GM23338 (cell line): ENCODE measurements around the gene IYD. TPM values are rescaled to one million over a fixed set of nuclear protein-coding genes. Genes with fewer than 3 reads are reported as not detected.

Source experiments
- ATAC-seq: fragments of 200-7000 bp; cut with Tn5 transposase; 3 replicates; pipeline ENCODE4 v1.9.1; 2020
- DNase-seq: peaks from one replicate; pipeline ENCODE4 v3.0.0-alpha.2; 2015; ENCODE audit warnings: low spot score
- H2AFZ ChIP-seq: fragments of 200-600 bp; sonication (generic); 2 replicates; pipeline ENCODE4 v1.8.0; 2016; ENCODE audit warnings: antibody characterized with exemption, mild to moderate bottlenecking, moderate library complexity
- H3F3A ChIP-seq: fragments of 200-600 bp; sonication (generic); replicated peaks from 2 replicates; pipeline ENCODE4 v1.8.0; 2017; ENCODE audit warnings: antibody characterized with exemption, mixed run types, low read depth
- H3K27ac ChIP-seq: fragments of 200-600 bp; sonication (generic); 2 replicates; pipeline ENCODE4 v1.6.1; 2016; ENCODE audit warnings: low read depth
- H3K27me3 ChIP-seq: fragments of 200-600 bp; sonication (generic); 2 replicates; pipeline ENCODE4 v1.8.0; 2016; ENCODE audit warnings: mild to moderate bottlenecking, mixed run types, moderate library complexity; ENCODE audit not compliant: insufficient read depth
- H3K36me3 ChIP-seq: fragments of 200-600 bp; sonication (generic); 2 replicates; pipeline ENCODE4 v1.8.0; 2016; ENCODE audit warnings: mild to moderate bottlenecking; ENCODE audit not compliant: insufficient read depth
- H3K4me1 ChIP-seq: fragments of 200-600 bp; sonication (generic); 2 replicates; pipeline ENCODE4 v1.8.0; 2016; ENCODE audit warnings: mild to moderate bottlenecking, moderate library complexity; ENCODE audit not compliant: insufficient read depth
- H3K4me2 ChIP-seq: fragments of 200-600 bp; sonication (generic); 2 replicates; pipeline ENCODE4 v1.7.1; 2017; ENCODE audit warnings: mixed run types
- H3K4me3 ChIP-seq: fragments of 200-600 bp; sonication (generic); 2 replicates; pipeline ENCODE4 v1.6.1; 2016; ENCODE audit warnings: mixed run types
- H3K79me2 ChIP-seq: fragments of 200-600 bp; sonication (generic); replicated peaks from 2 replicates; pipeline ENCODE4 v1.8.0; 2017; ENCODE audit warnings: mild to moderate bottlenecking; ENCODE audit not compliant: insufficient read depth
- H3K9me2 ChIP-seq: fragments of 200-600 bp; sonication (generic); 2 replicates; pipeline ENCODE4 v1.8.0; 2017; ENCODE audit not compliant: insufficient read depth
- H4K20me1 ChIP-seq: fragments of 200-600 bp; sonication (generic); replicated peaks from 2 replicates; pipeline ENCODE4 v1.8.0; 2017; ENCODE audit warnings: mild to moderate bottlenecking; ENCODE audit not compliant: insufficient read depth
- H3K27ac Mint-ChIP-seq: 2 replicates; pipeline ENCODE4 v1.8.0; 2020; ENCODE audit warnings: inconsistent platforms, mild to moderate bottlenecking, moderate library complexity, mixed read lengths
- H3K27me3 Mint-ChIP-seq: 3 replicates; pipeline ENCODE4 v1.8.0; 2022; ENCODE audit warnings: low read depth, mild to moderate bottlenecking, moderate library complexity, mixed read lengths, inconsistent platforms; ENCODE audit not compliant: insufficient read depth, poor library complexity
- H3K36me3 Mint-ChIP-seq: 3 replicates; pipeline ENCODE4 v1.8.0; 2021; ENCODE audit warnings: low read depth, mild to moderate bottlenecking, inconsistent platforms, moderate library complexity, mixed read lengths
- H3K4me1 Mint-ChIP-seq: 3 replicates; pipeline ENCODE4 v1.8.0; 2020; ENCODE audit warnings: mild to moderate bottlenecking, inconsistent platforms, mixed read lengths
- H3K4me3 Mint-ChIP-seq: 3 replicates; pipeline ENCODE4 v1.8.0; 2021; ENCODE audit warnings: moderate library complexity, mild to moderate bottlenecking, inconsistent platforms, mixed read lengths
- H3K9me3 Mint-ChIP-seq: 3 replicates; pipeline ENCODE4 v1.8.0; 2020; ENCODE audit warnings: moderate library complexity, mild to moderate bottlenecking, inconsistent platforms, mixed read lengths
- CREB1 ChIP-seq: fragments of 250-450 bp; sonication (Bioruptor Pico); IDR thresholded peaks from 2 replicates; pipeline ENCODE4 v1.5.0; 2020; ENCODE audit warnings: low read depth, mild to moderate bottlenecking, moderate library complexity
- CTCF ChIP-seq, 2 experiments: fragments of 200-600 bp in 1 of 2; sonication (generic) in 1 of 2; conservative IDR thresholded peaks; 2 replicates each; pipeline versions ENCODE4 v1.5.1 to v1.6.1; 2016 to 2017; ENCODE audit warnings: antibody characterized with exemption in 2 of 2, low read depth in 2 of 2, mild to moderate bottlenecking in 2 of 2, moderate library complexity in 1 of 2
- ETS1 ChIP-seq: IDR thresholded peaks from 2 replicates; pipeline ENCODE4 v1.6.1; 2016; ENCODE audit warnings: antibody characterized with exemption
- EZH2 ChIP-seq: fragments of 200-600 bp; sonication (generic); IDR thresholded peaks from one replicate; pipeline ENCODE4 v1.8.0; 2017; ENCODE audit warnings: antibody characterized with exemption, mild to moderate bottlenecking, low read depth; ENCODE audit not compliant: unreplicated experiment
- EZH2phosphoT487 ChIP-seq: fragments of 200-600 bp; sonication (generic); IDR thresholded peaks from one replicate; pipeline ENCODE4 v1.8.1; 2018; ENCODE audit warnings: antibody characterized with exemption; ENCODE audit not compliant: unreplicated experiment
- JUNB ChIP-seq: IDR thresholded peaks from one replicate; pipeline ENCODE4 v1.6.1; 2016; ENCODE audit warnings: antibody characterized with exemption; ENCODE audit not compliant: unreplicated experiment
- NANOG ChIP-seq: IDR thresholded peaks from 2 replicates; pipeline ENCODE4 v1.6.1; 2016; ENCODE audit warnings: antibody characterized with exemption, borderline replicate concordance
- POLR2AphosphoS5 ChIP-seq: IDR thresholded peaks from 2 replicates; pipeline ENCODE4 v1.6.1; 2016; ENCODE audit warnings: antibody characterized with exemption, low read depth
- REST ChIP-seq: IDR thresholded peaks from one replicate; pipeline ENCODE4 v1.6.1; 2018; ENCODE audit warnings: antibody characterized with exemption; ENCODE audit not compliant: unreplicated experiment
- STAT1 ChIP-seq: IDR thresholded peaks from one replicate; pipeline ENCODE4 v1.6.1; 2016; ENCODE audit warnings: antibody characterized with exemption; ENCODE audit not compliant: unreplicated experiment
- ZNF114 ChIP-seq: fragments of 250-450 bp; sonication (Bioruptor Pico); IDR thresholded peaks from 2 replicates; pipeline ENCODE4 v1.5.0; 2020; ENCODE audit warnings: mild to moderate bottlenecking, moderate library complexity
- ZNF331 ChIP-seq: fragments of 250-450 bp; sonication (Bioruptor Pico); IDR thresholded peaks from 2 replicates; pipeline ENCODE4 v1.5.0; 2020; ENCODE audit warnings: low read depth, mild to moderate bottlenecking, moderate library complexity
- ZNF462 ChIP-seq: fragments of 250-450 bp; sonication (Bioruptor Pico); IDR thresholded peaks from 2 replicates; pipeline ENCODE4 v1.5.0; 2020; ENCODE audit warnings: mild to moderate bottlenecking, moderate library complexity
- polyA plus RNA-seq: library from polyadenylated mRNA; unstranded; fragments of >200 nt; fragmentation: Nextera tagmentation; extraction: Ambion mirVana; gene quantifications from 2 replicates; pipeline ENCODE4 v1.2.1, GENCODE V29; 2016
- total RNA-seq: library from RNA; depleted of rRNA; stranded (reverse); fragments of >200 nt; shearing (Covaris generic); gene quantifications from 2 replicates; pipeline ENCODE4 v1.2.3, GENCODE V29; 2014

The IYD gene
- total and polyA plus RNA-seq, 2 experiments from 2014 or later, result not detected

GRCh38 chr6:150450918-150451317, 82.1 kb downstream of the IYD start:
- H3K36me3 Mint-ChIP-seq, result no peaks in the 10 kb centered on the region
- no peaks in the 10 kb centered on the region for H4K20me1 ChIP-seq
- no peak overlapping the region for H3K4me2 ChIP-seq

More at GRCh38 chr6:150450918-150451317, 82.1 kb downstream of the IYD start:
- no peak overlapping the region for H2AFZ ChIP-seq
- no peaks in the 10 kb centered on the region for H3K9me2 ChIP-seq
- no peaks in the 10 kb centered on the region for H3K79me2 ChIP-seq
- DNase-seq, result no peak
- H3K4me3 ChIP-seq, result no peak overlapping the region
- no peak overlapping the region for H3K27ac Mint-ChIP-seq
- H3K27me3 ChIP-seq, result no peaks in the 10 kb centered on the region
- TF ChIP-seq EZH2phosphoT487 (no peak), NANOG (no peak), CREB1 (CRISPR knock-in tag) (no peak), JUNB (no peak), REST (no peak), ZNF462 (CRISPR knock-in tag) (no peak), ZNF114 (CRISPR knock-in tag) (no peak), ETS1 (no peak), POLR2AphosphoS5 (no peak), STAT1 (no peak), EZH2 (no peak), ZNF331 (CRISPR knock-in tag) (no peak), CTCF (conservative IDR thresholded peaks at IDR 0.05; ENCODE audit: low read depth in 2 of 2) (no peak)
- H3K36me3 ChIP-seq, result no peaks in the 10 kb centered on the region
- peaks cover 7% of the 10 kb centered on the region; the same call in 1 of the 2 replicates for H3K4me1 ChIP-seq
- H3F3A ChIP-seq, result no peaks in the 10 kb centered on the region
- no peak for ATAC-seq
- H3K4me3 Mint-ChIP-seq, result no peak overlapping the region
- H3K27me3 Mint-ChIP-seq, result peaks cover 5% of the 10 kb centered on the region
- H3K9me3 Mint-ChIP-seq, result no peaks in the 10 kb centered on the region
- H3K4me1 Mint-ChIP-seq, result peaks cover 13% of the 10 kb centered on the region; the same call in 2 of the 3 replicates
- no peak overlapping the region for H3K27ac ChIP-seq
